Right atrium auricular region (tissue), 2 donors: ENCODE data around the gene C1orf198. TPM values are rescaled to one million over a fixed set of nuclear protein-coding genes. Genes with fewer than 3 reads are reported as not detected.

Source experiments
- DNase-seq: peaks from one replicate; pipeline ENCODE4 v3.0.0-alpha.2; 2019; ENCODE audit warnings: low spot score
- H3K27ac ChIP-seq, 2 donors: fragments of 200-600 bp; sonication (generic); 1 replicate in 1 of 2; 2 replicates in 1 of 2; pipeline ENCODE4 v1.5.1; 2016 to 2019
- H3K27me3 ChIP-seq, 2 donors: fragments of 200-600 bp; sonication (generic); one replicate each; pipeline versions ENCODE4 v1.5.1 to v1.6.0; 2017 to 2019
- H3K36me3 ChIP-seq: fragments of 200-600 bp; sonication (generic); one replicate; pipeline ENCODE4 v1.5.1; 2016
- H3K4me1 ChIP-seq, 2 donors: fragments of 200-600 bp; sonication (generic); one replicate each; pipeline versions ENCODE4 v1.5.1 to v1.6.0; 2017 to 2019
- H3K4me3 ChIP-seq, 2 donors: fragments of 200-600 bp; sonication (generic); 1 replicate in 1 of 2; 2 replicates in 1 of 2; pipeline ENCODE4 v1.5.1; 2017 to 2019; ENCODE audit warnings: mild to moderate bottlenecking in 1 of 2, moderate library complexity in 1 of 2
- H3K9me3 ChIP-seq, 2 donors: fragments of 200-600 bp; sonication (generic); one replicate each; pipeline ENCODE4 v1.5.1; 2019
- CTCF ChIP-seq, 2 donors: fragments of 200-600 bp; sonication (generic); IDR thresholded peaks; one replicate each; pipeline ENCODE4 v1.5.1; 2019; ENCODE audit warnings: antibody characterized with exemption in 2 of 2
- total RNA-seq, 2 donors: library from RNA; depleted of rRNA; stranded (reverse); fragments of >200 nt; gene quantifications; one replicate each; pipeline ENCODE4 v1.1.0, GENCODE V29; 2016

Gene C1orf198
- total RNA-seq, 2 donors from 2014 or later, result 86.1 to 115 TPM

- no peak for DNase-seq
- Histone ChIP-seq H3K9me3 (peaks cover 0 to 8% of the 10 kb centered on the region in 2 donors), H3K4me1 (no peaks in the 10 kb centered on the region), H3K36me3 (no peaks in the 10 kb centered on the region), H3K27ac (no peak overlapping the region), H3K4me3 (no peak overlapping the region), H3K27me3 (no peaks in the 10 kb centered on the region)
- TF ChIP-seq CTCF (IDR thresholded peaks at IDR 0.05), result no peak
Measured at GRCh38 chr1:230884646-230885045, 16.3 kb upstream of the C1orf198 start.

- Histone ChIP-seq H3K27ac (no peak overlapping the region), H3K9me3 (peaks cover 0 to 8% of the 10 kb centered on the region in 2 donors), H3K27me3 (no peaks in the 10 kb centered on the region), H3K4me3 (no peak overlapping the region), H3K36me3 (no peaks in the 10 kb centered on the region), H3K4me1 (no peaks in the 10 kb centered on the region)
- no peak for TF ChIP-seq CTCF (IDR thresholded peaks at IDR 0.05)
- no peak for DNase-seq
Measured at GRCh38 chr1:230883967-230884366, 15.6 kb upstream of the C1orf198 start.

- H3K4me1 ChIP-seq, result peaks cover 0 to 4% of the 10 kb centered on the region in 2 donors
- H3K9me3 ChIP-seq, result peaks cover 0 to 4% of the 10 kb centered on the region in 2 donors
- no peak overlapping the region for H3K4me3 ChIP-seq
- no peak for TF ChIP-seq CTCF (IDR thresholded peaks at IDR 0.05)
- H3K27ac ChIP-seq, result no peak overlapping the region
- H3K36me3 ChIP-seq, result no peaks in the 10 kb centered on the region
- H3K27me3 ChIP-seq, result no peaks in the 10 kb centered on the region
- no peak for DNase-seq
Measured at GRCh38 chr1:230879778-230880177, 11.5 kb upstream of the C1orf198 start.

- no peak for TF ChIP-seq CTCF (IDR thresholded peaks at IDR 0.05)
- no peak overlapping the region for H3K27ac ChIP-seq
- H3K4me1 ChIP-seq, result peaks cover 0 to 4% of the 10 kb centered on the region in 2 donors
- no peaks in the 10 kb centered on the region for H3K27me3 ChIP-seq
- DNase-seq, result no peak
- no peak overlapping the region for H3K4me3 ChIP-seq
- no peaks in the 10 kb centered on the region for H3K9me3 ChIP-seq
- no peaks in the 10 kb centered on the region for H3K36me3 ChIP-seq
Measured at GRCh38 chr1:230878591-230878990, 10.3 kb upstream of the C1orf198 start.

GRCh38 chr1:230877924-230878590, 9.7 kb upstream of the C1orf198 start:
- Histone ChIP-seq H3K27ac (no peak overlapping the region), H3K27me3 (no peaks in the 10 kb centered on the region), H3K4me3 (no peak overlapping the region), H3K36me3 (no peaks in the 10 kb centered on the region), H3K9me3 (no peaks in the 10 kb centered on the region), H3K4me1 (peaks cover 0 to 4% of the 10 kb centered on the region in 2 donors)
- no peak for TF ChIP-seq CTCF (IDR thresholded peaks at IDR 0.05)
- DNase-seq, result no peak
